Liver (tissue), 9 donors: ENCODE data around the gene SPEG. TPM values are rescaled to one million over a fixed set of nuclear protein-coding genes. Genes with fewer than 3 reads are reported as not detected.

Source experiments
- DNase-seq: peaks from one replicate; pipeline ENCODE4 v3.0.0-alpha.2; 2017; ENCODE audit warnings: low spot score
- H3K27ac ChIP-seq, 2 donors: one replicate each; pipeline ENCODE4 v1.7.0; 2013; ENCODE audit warnings: inconsistent platforms in 2 of 2, low read length in 2 of 2, control low read depth in 1 of 2, low read depth in 1 of 2, mild to moderate bottlenecking in 1 of 2
- H3K27me3 ChIP-seq, 4 donors: one replicate each; pipeline versions ENCODE4 v1.6.1 to v1.7.0; 2013; ENCODE audit warnings: low read length in 3 of 4, inconsistent platforms in 1 of 4, mild to moderate bottlenecking in 1 of 4, moderate library complexity in 1 of 4; ENCODE audit not compliant: control insufficient read depth in 4 of 4, insufficient read depth in 4 of 4
- H3K36me3 ChIP-seq, 4 donors: one replicate each; pipeline versions ENCODE4 v1.6.1 to v1.7.0; 2013; ENCODE audit warnings: low read length in 3 of 4, mild to moderate bottlenecking in 3 of 4, low read depth in 1 of 4, moderate library complexity in 1 of 4; ENCODE audit not compliant: control insufficient read depth in 4 of 4, insufficient read depth in 3 of 4
- H3K4me1 ChIP-seq, 4 donors: one replicate each; pipeline versions ENCODE4 v1.6.1 to v1.7.0; 2013; ENCODE audit warnings: low read length in 3 of 4, mild to moderate bottlenecking in 3 of 4, moderate library complexity in 1 of 4; ENCODE audit not compliant: control insufficient read depth in 4 of 4, insufficient read depth in 4 of 4
- H3K4me3 ChIP-seq, 3 donors: one replicate each; pipeline versions ENCODE4 v1.6.1 to v1.7.0; 2013; ENCODE audit warnings: low read length in 3 of 3, control low read depth in 1 of 3, low read depth in 1 of 3, mild to moderate bottlenecking in 1 of 3
- H3K9ac ChIP-seq, 2 donors: one replicate each; pipeline ENCODE4 v1.7.0; 2013; ENCODE audit warnings: low read length in 2 of 2, mild to moderate bottlenecking in 2 of 2, moderate library complexity in 2 of 2, control low read depth in 1 of 2, low read depth in 1 of 2
- H3K9me3 ChIP-seq, 4 donors: one replicate each; pipeline versions ENCODE4 v1.6.1 to v1.7.0; 2013; ENCODE audit warnings: low read length in 3 of 4; ENCODE audit not compliant: control insufficient read depth in 4 of 4
- CTCF ChIP-seq: fragments of 150-350 bp; IDR thresholded peaks from 2 replicates; pipeline ENCODE4 v1.5.1; 2017; ENCODE audit warnings: improper control_type of control experiment, low read depth, low read length; ENCODE audit not compliant: missing input control
- EGR1 ChIP-seq, 2 donors: IDR thresholded peaks; 2 replicates each; pipeline ENCODE4 v1.6.1; 2016 to 2018; ENCODE audit warnings: antibody characterized with exemption in 2 of 2, low read depth in 2 of 2
- FOXA1 ChIP-seq: IDR thresholded peaks from 2 replicates; pipeline ENCODE4 v1.6.1; 2016; ENCODE audit warnings: antibody characterized with exemption
- GABPA ChIP-seq, 2 donors: IDR thresholded peaks in 1 of 2; conservative IDR thresholded peaks in 1 of 2; 2 replicates each; pipeline ENCODE4 v1.6.1; 2016; ENCODE audit warnings: antibody characterized with exemption in 2 of 2, mild to moderate bottlenecking in 1 of 2, moderate library complexity in 1 of 2
- HNF4G ChIP-seq: IDR thresholded peaks from 2 replicates; pipeline ENCODE4 v1.6.1; 2016; ENCODE audit warnings: antibody characterized with exemption
- JUND ChIP-seq, 2 donors: IDR thresholded peaks; 2 replicates each; pipeline ENCODE4 v1.6.1; 2016; ENCODE audit warnings: antibody characterized with exemption in 2 of 2
- MAX ChIP-seq: IDR thresholded peaks from 2 replicates; pipeline ENCODE4 v1.6.1; 2016; ENCODE audit warnings: antibody characterized with exemption
- NR2F2 ChIP-seq: IDR thresholded peaks from 2 replicates; pipeline ENCODE4 v1.6.1; 2016; ENCODE audit warnings: antibody characterized with exemption
- RAD21 ChIP-seq, 2 donors: IDR thresholded peaks; 2 replicates each; pipeline ENCODE4 v1.6.1; 2016; ENCODE audit warnings: antibody characterized with exemption in 2 of 2, mild to moderate bottlenecking in 2 of 2
- REST ChIP-seq: IDR thresholded peaks from 2 replicates; pipeline ENCODE4 v1.6.1; 2016; ENCODE audit warnings: antibody characterized with exemption, mild to moderate bottlenecking
- RXRA ChIP-seq, 2 donors: IDR thresholded peaks; 2 replicates each; pipeline ENCODE4 v1.6.1; 2017 to 2018; ENCODE audit warnings: antibody characterized with exemption in 2 of 2, mild to moderate bottlenecking in 1 of 2
- SP1 ChIP-seq: IDR thresholded peaks from 2 replicates; pipeline ENCODE4 v1.6.1; 2018; ENCODE audit warnings: antibody characterized with exemption, mild to moderate bottlenecking
- TAF1 ChIP-seq: conservative IDR thresholded peaks from 2 replicates; pipeline ENCODE4 v1.6.1; 2016; ENCODE audit warnings: antibody characterized with exemption, mild to moderate bottlenecking
- YY1 ChIP-seq: IDR thresholded peaks from 2 replicates; pipeline ENCODE4 v1.6.1; 2016; ENCODE audit warnings: antibody characterized with exemption, mild to moderate bottlenecking
- WGBS: extraction: QIAGEN DNeasy Blood & Tissue Kit; methylation state at CpG from one replicate; pipeline ENCODE4 v1.1.7; 2013; 5-methylcytosine and 5-hydroxymethylcytosine counted together
- polyA plus RNA-seq, 2 donors: library from polyadenylated mRNA; stranded (reverse) in 1 of 2; unstranded in 1 of 2; fragments of 200-250 nt in 1 of 2; fragments of >200 nt in 1 of 2; fragmentation: Nextera tagmentation in 1 of 2; extraction: Ambion mirVana in 1 of 2; gene quantifications; one replicate each; pipeline versions ENCODE4 v1.2.1 to v1.2.3, GENCODE V29; 2013 to 2015
- total RNA-seq, 2 donors: library from RNA; depleted of rRNA; stranded (reverse); fragments of >200 nt; gene quantifications; one replicate each; pipeline ENCODE4 v1.2.3, GENCODE V29; 2014
- TF ChIP-seq, protein P1 (sequence below): IDR thresholded peaks from 2 replicates; pipeline ENCODE4 v1.6.1; 2016; ENCODE audit warnings: antibody characterized with exemption
- donor health status: healthy.
- donor health status: healthy.
- donor health status: healthy.
- donor health status: healthy.
- donor health status: healthy.

Gene SPEG
- total and polyA plus RNA-seq, 4 donors: 0.51 to 0.96 (median 0.66) TPM

GRCh38 chr2:219410390-219410789 is 24.3 kb upstream of the SPEG start (continued):
- TF ChIP-seq HNF4G (no peak), RAD21 (IDR thresholded peaks at IDR 0.05) (no peak), JUND (IDR thresholded peaks at IDR 0.05) (no peak), EGR1 (IDR thresholded peaks at IDR 0.05; ENCODE audit: low read depth in 2 of 2) (no peak), FOXA1 (no peak), YY1 (no peak), GABPA (IDR thresholded peaks at IDR 0.05 in 1 of 2, conservative IDR thresholded peaks at IDR 0.05 in 1 of 2) (no peak)
- TF ChIP-seq, protein P1, sequence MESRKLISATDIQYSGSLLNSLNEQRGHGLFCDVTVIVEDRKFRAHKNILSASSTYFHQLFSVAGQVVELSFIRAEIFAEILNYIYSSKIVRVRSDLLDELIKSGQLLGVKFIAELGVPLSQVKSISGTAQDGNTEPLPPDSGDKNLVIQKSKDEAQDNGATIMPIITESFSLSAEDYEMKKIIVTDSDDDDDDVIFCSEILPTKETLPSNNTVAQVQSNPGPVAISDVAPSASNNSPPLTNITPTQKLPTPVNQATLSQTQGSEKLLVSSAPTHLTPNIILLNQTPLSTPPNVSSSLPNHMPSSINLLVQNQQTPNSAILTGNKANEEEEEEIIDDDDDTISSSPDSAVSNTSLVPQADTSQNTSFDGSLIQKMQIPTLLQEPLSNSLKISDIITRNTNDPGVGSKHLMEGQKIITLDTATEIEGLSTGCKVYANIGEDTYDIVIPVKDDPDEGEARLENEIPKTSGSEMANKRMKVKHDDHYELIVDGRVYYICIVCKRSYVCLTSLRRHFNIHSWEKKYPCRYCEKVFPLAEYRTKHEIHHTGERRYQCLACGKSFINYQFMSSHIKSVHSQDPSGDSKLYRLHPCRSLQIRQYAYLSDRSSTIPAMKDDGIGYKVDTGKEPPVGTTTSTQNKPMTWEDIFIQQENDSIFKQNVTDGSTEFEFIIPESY: no peak

DNA sequence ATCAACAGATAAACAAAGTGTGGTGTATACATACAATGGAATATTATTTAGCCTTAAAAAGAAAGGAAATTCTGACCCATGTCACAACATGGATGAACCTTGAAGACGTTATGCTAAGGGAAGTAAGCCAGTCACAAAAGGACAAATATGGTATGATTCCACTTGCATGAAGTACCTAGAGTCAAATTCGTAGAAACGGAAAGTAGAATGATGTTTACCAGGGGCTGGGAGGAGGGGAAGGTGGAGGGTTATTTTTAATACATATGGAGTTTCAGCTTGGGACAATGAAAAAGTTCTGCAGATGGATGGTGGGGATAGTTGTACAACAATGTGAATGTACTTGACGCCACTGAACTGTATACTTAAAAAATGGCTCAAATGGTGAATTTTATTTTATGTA is 19.8 kb upstream of the SPEG start:
- Histone ChIP-seq H3K27ac (no peak overlapping the region), H3K9ac (no peak overlapping the region), H3K4me1 (peaks cover 0 to 9% (median 3%) of the 10 kb centered on the region in 4 donors), H3K27me3 (peaks cover 0 to 3% (median 1%) of the 10 kb centered on the region in 4 donors), H3K36me3 (no peaks in the 10 kb centered on the region), H3K4me3 (no peak overlapping the region), H3K9me3 (no peaks in the 10 kb centered on the region)
- DNase-seq: no peak
- 80% methylated on average over 4 of the region's 4 CpGs for WGBS
- TF ChIP-seq YY1 (no peak), MAX (no peak), RAD21 (IDR thresholded peaks at IDR 0.05) (no peak), RXRA (IDR thresholded peaks at IDR 0.05) (no peak), SP1 (no peak), FOXA1 (no peak), TAF1 (no peak), EGR1 (IDR thresholded peaks at IDR 0.05; ENCODE audit: low read depth in 2 of 2) (no peak), REST (no peak), GABPA (IDR thresholded peaks at IDR 0.05 in 1 of 2, conservative IDR thresholded peaks at IDR 0.05 in 1 of 2) (no peak), NR2F2 (no peak), CTCF (no peak), HNF4G (no peak)
- TF ChIP-seq, protein P1: no peak
